SK-N-DZ (cell line): ENCODE data around the gene HSPB7.
A peak's percentile ranks its signal among the peaks of the same experiment; 100 is the strongest.
"Not testable (repeated sequence)": the region's sequence is repeated elsewhere in the genome, so short reads cannot be mapped to it uniquely, and the experiment has no call there.

Experiments
- DNase-seq: peaks from one replicate; pipeline ENCODE4 v3.0.0-alpha.2; 2015; ENCODE audit warnings: low spot score

The HSPB7 gene

GRCh38 chr1:16023050-16023653, 5.3 kb upstream of the HSPB7 start:
- DNase-seq: no peak

GRCh38 chr1:16022393-16022792, 4.5 kb upstream of the HSPB7 start:
- DNase-seq: no peak

GRCh38 chr1:16021681-16022080, 3.8 kb upstream of the HSPB7 start, which contains the start of gene CLCNKA:
Gene CLCNKA, plus strand, starts transcription at chr1:16022036. Its CDS starts 584 bp downstream, at chr1:16022620.
- DNase-seq: no peak

- DNase-seq: not testable (repeated sequence)
Observed at GRCh38 chr1:16020878-16021277, 3.0 kb upstream of the HSPB7 start.

GRCh38 chr1:16020325-16020724, 2.5 kb upstream of the HSPB7 start:
- DNase-seq: no peak

- DNase-seq: no peak
Observed at GRCh38 chr1:16019644-16020277, 1.9 kb upstream of the HSPB7 start.

- DNase-seq: no peak
Observed at GRCh38 chr1:16018749-16019643, 1.2 kb upstream of the HSPB7 start.

GRCh38 chr1:16018308-16018707, 465 bp upstream of the HSPB7 start:
- no peak for DNase-seq

GRCh38 chr1:16017076-16017460, 775 bp downstream of the HSPB7 start:
- no peak for DNase-seq

- DNase-seq: no peak
Observed at GRCh38 chr1:16015960-16016901, 1.6 kb downstream of the HSPB7 start.

GRCh38 chr1:16015491-16015890, 2.4 kb downstream of the HSPB7 start:
- no peak for DNase-seq

- DNase-seq: peak; percentile 20
Observed at GRCh38 chr1:16014509-16015482, 3.0 kb downstream of the HSPB7 start.

GRCh38 chr1:16013908-16014258, 4.0 kb downstream of the HSPB7 start:
- DNase-seq: no peak

GRCh38 chr1:16013220-16013907, 4.5 kb downstream of the HSPB7 start:
- DNase-seq: no peak

GRCh38 chr1:16012590-16013219, 5.1 kb downstream of the HSPB7 start:
- DNase-seq: no peak

GRCh38 chr1:16011936-16012589, 5.8 kb downstream of the HSPB7 start:
- no peak for DNase-seq

GRCh38 chr1:16010837-16011236, 7.0 kb downstream of the HSPB7 start:
- no peak for DNase-seq

GRCh38 chr1:16009678-16010077, 8.2 kb downstream of the HSPB7 start:
- DNase-seq: no peak

- DNase-seq: peak; percentile 65
Observed at GRCh38 chr1:16009030-16009460, 8.8 kb downstream of the HSPB7 start.
